ENCODE data around the gene TAOK3. TPM values are rescaled to one million over a fixed set of nuclear protein-coding genes. Genes with fewer than 3 reads are reported as not detected.

The TAOK3 gene
- total and polyA plus RNA-seq, 8 donors = 7.5 to 131 (median 29.0) TPM

GRCh38 chr12:118238888-118239287 lies 133.8 kb downstream of the TAOK3 start:
- Histone ChIP-seq H3K9me3 (no peaks in the 10 kb centered on the region), H3K4me1 (peaks cover 0 to 16% (median 3%) of the 10 kb centered on the region in 4 donors), H3K27ac (no peak overlapping the region), H3K36me3 (peaks cover 13 to 63% (median 57%) of the 10 kb centered on the region in 4 donors), H3K27me3 (no peaks in the 10 kb centered on the region), H3K4me3 (no peak overlapping the region)
- intact Hi-C loops (cut with DNase I; ENCODE audit: low total_unique reads) = no loop called here
- DNase-seq = no peak
- TF ChIP-seq POLR2A (IDR thresholded peaks at IDR 0.05) (no peak), EP300 (IDR thresholded peaks at IDR 0.05) (no peak)
- WGBS, 5 donors = 89 to 97% (median 94%) methylated on average over 2 of the region's 2 CpGs

GRCh38 chr12:118237908-118238307 lies 134.8 kb downstream of the TAOK3 start:
- DNase-seq = no peak
- no peaks in the 10 kb centered on the region for H3K9me3 ChIP-seq
- peak overlapping the region in 1 of 5 donors; percentile 14 for H3K27ac ChIP-seq
- H3K4me1 ChIP-seq = peaks cover 0 to 16% (median 3%) of the 10 kb centered on the region in 4 donors
- WGBS, 5 donors = 73 to 88% (median 81%) methylated on average over 1 of the region's 1 CpG
- no peak overlapping the region for H3K4me3 ChIP-seq
- TF ChIP-seq POLR2A (IDR thresholded peaks at IDR 0.05) = no peak
- no peak for TF ChIP-seq POLR2AphosphoS5 (IDR thresholded peaks at IDR 0.05)
- TF ChIP-seq CTCF (IDR thresholded peaks at IDR 0.05) = no peak
- TF ChIP-seq EP300 (IDR thresholded peaks at IDR 0.05) = no peak
- no peaks in the 10 kb centered on the region for H3K27me3 ChIP-seq
- intact Hi-C loops (cut with DNase I; ENCODE audit: low total_unique reads) = no loop called here
- H3K36me3 ChIP-seq = peaks cover 13 to 58% (median 56%) of the 10 kb centered on the region in 4 donors

- WGBS, 5 donors = 25 to 62% (median 35%) methylated on average over 1 of the region's 1 CpG
Measured at GRCh38 chr12:118237052-118237665, 135.5 kb downstream of the TAOK3 start.

GRCh38 chr12:118220702-118221101 lies 152.0 kb downstream of the TAOK3 start:
- DNase-seq = no peak
- TF ChIP-seq CTCF (IDR thresholded peaks at IDR 0.05) = no peak
- no peak for TF ChIP-seq EP300 (IDR thresholded peaks at IDR 0.05)
- TF ChIP-seq POLR2AphosphoS5 (IDR thresholded peaks at IDR 0.05) = no peak
- TF ChIP-seq POLR2A (IDR thresholded peaks at IDR 0.05) = no peak
- H3K27ac ChIP-seq = no peak overlapping the region
- peaks cover 0 to 3% (median 0%) of the 10 kb centered on the region in 4 donors for H3K4me1 ChIP-seq
- H3K9me3 ChIP-seq = no peaks in the 10 kb centered on the region
- H3K36me3 ChIP-seq = peaks cover 0 to 25% (median 13%) of the 10 kb centered on the region in 4 donors
- intact Hi-C loops (cut with DNase I; ENCODE audit: low total_unique reads) = no loop called here
- no peak overlapping the region for H3K4me3 ChIP-seq
- H3K27me3 ChIP-seq = no peaks in the 10 kb centered on the region

More at GRCh38 chr12:118237052-118237665, 135.5 kb downstream of the TAOK3 start:
- DNase-seq = peak in 1 of 2 donors; percentile 17
- Histone ChIP-seq H3K27ac (peak overlapping the region in 1 of 5 donors; percentile 0), H3K27me3 (no peaks in the 10 kb centered on the region), H3K36me3 (peaks cover 13 to 55% (median 52%) of the 10 kb centered on the region in 4 donors), H3K4me1 (peaks cover 0 to 16% (median 3%) of the 10 kb centered on the region in 4 donors), H3K9me3 (no peaks in the 10 kb centered on the region), H3K4me3 (no peak overlapping the region)
- intact Hi-C loops (cut with DNase I; ENCODE audit: low total_unique reads) = no loop called here
- TF ChIP-seq EP300 (IDR thresholded peaks at IDR 0.05) = no peak
- no peak for TF ChIP-seq POLR2A (IDR thresholded peaks at IDR 0.05)
- no peak for TF ChIP-seq CTCF (IDR thresholded peaks at IDR 0.05)
- TF ChIP-seq POLR2AphosphoS5 (IDR thresholded peaks at IDR 0.05) = no peak

GRCh38 chr12:118219772-118220171 lies 152.9 kb downstream of the TAOK3 start:
- Histone ChIP-seq H3K4me1 (peaks cover 0 to 3% (median 0%) of the 10 kb centered on the region in 4 donors), H3K4me3 (no peak overlapping the region), H3K9me3 (no peaks in the 10 kb centered on the region), H3K27ac (no peak overlapping the region), H3K27me3 (no peaks in the 10 kb centered on the region), H3K36me3 (peaks cover 0 to 19% (median 8%) of the 10 kb centered on the region in 4 donors)
- WGBS, 5 donors = 90 to 97% (median 92%) methylated on average over 7 of the region's 7 CpGs
- TF ChIP-seq POLR2AphosphoS5 (IDR thresholded peaks at IDR 0.05) = no peak
- DNase-seq = no peak
- intact Hi-C loops (cut with DNase I; ENCODE audit: low total_unique reads) = no loop called here

All from stomach (tissue), 9 donors.